HEK293 (cell line): Measurements from ENCODE around the gene FBP1.

Experiments
- CTCF ChIP-seq: fragments of 450-650 bp; formaldehyde crosslinking; IDR thresholded peaks from 2 replicates; pipeline ENCODE4 v1.5.1; 2016; ENCODE audit warnings: missing biosample characterization, missing genetic modification characterization
- MZF1 ChIP-seq: fragments of 450-650 bp; formaldehyde crosslinking; IDR thresholded peaks from 2 replicates; pipeline ENCODE4 v1.5.1; 2017; ENCODE audit warnings: missing biosample characterization, missing genetic modification characterization, borderline replicate concordance
- REST ChIP-seq: fragments of 450-650 bp; formaldehyde crosslinking; IDR thresholded peaks from 2 replicates; pipeline ENCODE4 v1.5.1; 2016; ENCODE audit warnings: missing biosample characterization, missing genetic modification characterization
- ZBTB6 ChIP-seq: fragments of 450-650 bp; formaldehyde crosslinking; IDR thresholded peaks from 2 replicates; pipeline ENCODE4 v1.5.1; 2017; ENCODE audit warnings: missing biosample characterization, missing genetic modification characterization
- ZBTB8A ChIP-seq: fragments of 450-650 bp; formaldehyde crosslinking; IDR thresholded peaks from 2 replicates; pipeline ENCODE4 v1.5.1; 2016; ENCODE audit warnings: missing biosample characterization, missing genetic modification characterization
- ZFHX2 ChIP-seq: fragments of 450-650 bp; formaldehyde crosslinking; conservative IDR thresholded peaks from 2 replicates; pipeline ENCODE4 v1.5.1; 2016; ENCODE audit warnings: missing biosample characterization, missing genetic modification characterization
- ZNF114 ChIP-seq: fragments of 450-650 bp; formaldehyde crosslinking; IDR thresholded peaks from 2 replicates; pipeline ENCODE4 v1.5.0; 2017; ENCODE audit warnings: missing biosample characterization, missing genetic modification characterization
- ZNF175 ChIP-seq: fragments of 450-650 bp; formaldehyde crosslinking; IDR thresholded peaks from 2 replicates; pipeline ENCODE4 v1.5.1; 2016; ENCODE audit warnings: missing biosample characterization, missing genetic modification characterization
- ZNF23 ChIP-seq: fragments of 450-650 bp; formaldehyde crosslinking; IDR thresholded peaks from 2 replicates; pipeline ENCODE4 v1.5.1; 2016; ENCODE audit warnings: missing biosample characterization, missing genetic modification characterization, borderline replicate concordance
- ZNF366 ChIP-seq: fragments of 450-650 bp; formaldehyde crosslinking; conservative IDR thresholded peaks from 2 replicates; pipeline ENCODE4 v1.5.1; 2016; ENCODE audit warnings: missing biosample characterization, missing genetic modification characterization
- ZNF48 ChIP-seq: fragments of 450-650 bp; formaldehyde crosslinking; IDR thresholded peaks from 2 replicates; pipeline ENCODE4 v1.5.1; 2016; ENCODE audit warnings: missing biosample characterization, missing genetic modification characterization
- ZNF521 ChIP-seq: fragments of 450-650 bp; formaldehyde crosslinking; IDR thresholded peaks from 2 replicates; pipeline ENCODE4 v1.5.1; 2017; ENCODE audit warnings: missing biosample characterization, mild to moderate bottlenecking, missing genetic modification characterization

- TF ChIP-seq ZNF521 (tag by site-specific recombination) (no peak), CTCF (tag by site-specific recombination) (no peak), MZF1 (no peak), ZFHX2 (tag by site-specific recombination) (no peak), ZNF114 (tag by site-specific recombination) (no peak), ZBTB8A (no peak), ZBTB6 (tag by site-specific recombination) (no peak), REST (tag by site-specific recombination) (no peak), ZNF175 (tag by site-specific recombination) (no peak), ZNF366 (no peak), ZNF48 (tag by site-specific recombination) (no peak), ZNF23 (tag by site-specific recombination) (no peak)
Measured at GRCh38 chr9:94586814-94587213, 52.5 kb downstream of the FBP1 start.
